ENCODE results near the gene RB1. TPM values are rescaled to one million over a fixed set of nuclear protein-coding genes. Genes with fewer than 3 reads are reported as not detected.

RB1 gene
- total RNA-seq, 1 donor from 2014 or later: 41.0 TPM

DNA sequence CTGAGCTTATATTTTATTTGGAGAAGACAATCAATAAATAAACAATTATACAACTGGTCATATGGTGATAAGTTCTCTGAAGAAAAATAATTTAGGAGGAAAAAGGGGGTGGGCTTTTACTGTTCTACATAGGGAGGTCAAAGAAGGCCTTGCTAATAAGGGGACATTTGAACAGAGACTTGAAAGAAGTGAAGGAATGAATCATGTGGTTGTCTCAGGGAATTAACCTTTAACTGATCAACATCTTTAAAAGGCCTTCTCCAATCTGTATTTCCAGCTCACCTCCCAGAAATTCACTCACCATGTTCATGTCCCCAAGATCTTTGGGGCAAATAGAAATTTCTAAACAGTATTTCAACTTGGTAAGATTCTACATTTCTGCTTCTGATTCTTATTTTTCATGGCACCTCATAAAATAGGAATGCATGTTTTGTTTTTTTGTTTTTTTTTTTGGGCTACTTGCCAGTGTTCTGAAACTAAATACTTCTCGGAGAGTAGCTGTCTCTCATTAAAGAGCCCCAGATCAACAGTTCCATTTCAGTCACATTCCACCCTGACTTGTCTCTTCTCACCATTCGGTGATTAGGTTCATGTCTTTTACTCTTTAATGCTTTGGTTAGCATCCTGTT lies 128.6 kb downstream of the RB1 start:
- intact Hi-C loops (cut with DNase I): no loop called here
- Histone ChIP-seq H3K4me1 (peaks cover 28% of the 10 kb centered on the region), H3K27ac (peak overlapping the region; percentile 40), H3K36me3 (no peaks in the 10 kb centered on the region), H3K9me3 (no peaks in the 10 kb centered on the region), H3K4me3 (no peak overlapping the region), H3K27me3 (no peaks in the 10 kb centered on the region)
- no peak for DNase-seq
- TF ChIP-seq, protein P1, sequence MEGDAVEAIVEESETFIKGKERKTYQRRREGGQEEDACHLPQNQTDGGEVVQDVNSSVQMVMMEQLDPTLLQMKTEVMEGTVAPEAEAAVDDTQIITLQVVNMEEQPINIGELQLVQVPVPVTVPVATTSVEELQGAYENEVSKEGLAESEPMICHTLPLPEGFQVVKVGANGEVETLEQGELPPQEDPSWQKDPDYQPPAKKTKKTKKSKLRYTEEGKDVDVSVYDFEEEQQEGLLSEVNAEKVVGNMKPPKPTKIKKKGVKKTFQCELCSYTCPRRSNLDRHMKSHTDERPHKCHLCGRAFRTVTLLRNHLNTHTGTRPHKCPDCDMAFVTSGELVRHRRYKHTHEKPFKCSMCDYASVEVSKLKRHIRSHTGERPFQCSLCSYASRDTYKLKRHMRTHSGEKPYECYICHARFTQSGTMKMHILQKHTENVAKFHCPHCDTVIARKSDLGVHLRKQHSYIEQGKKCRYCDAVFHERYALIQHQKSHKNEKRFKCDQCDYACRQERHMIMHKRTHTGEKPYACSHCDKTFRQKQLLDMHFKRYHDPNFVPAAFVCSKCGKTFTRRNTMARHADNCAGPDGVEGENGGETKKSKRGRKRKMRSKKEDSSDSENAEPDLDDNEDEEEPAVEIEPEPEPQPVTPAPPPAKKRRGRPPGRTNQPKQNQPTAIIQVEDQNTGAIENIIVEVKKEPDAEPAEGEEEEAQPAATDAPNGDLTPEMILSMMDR (IDR thresholded peaks at IDR 0.05): no peak
- no peak for ATAC-seq

DNA sequence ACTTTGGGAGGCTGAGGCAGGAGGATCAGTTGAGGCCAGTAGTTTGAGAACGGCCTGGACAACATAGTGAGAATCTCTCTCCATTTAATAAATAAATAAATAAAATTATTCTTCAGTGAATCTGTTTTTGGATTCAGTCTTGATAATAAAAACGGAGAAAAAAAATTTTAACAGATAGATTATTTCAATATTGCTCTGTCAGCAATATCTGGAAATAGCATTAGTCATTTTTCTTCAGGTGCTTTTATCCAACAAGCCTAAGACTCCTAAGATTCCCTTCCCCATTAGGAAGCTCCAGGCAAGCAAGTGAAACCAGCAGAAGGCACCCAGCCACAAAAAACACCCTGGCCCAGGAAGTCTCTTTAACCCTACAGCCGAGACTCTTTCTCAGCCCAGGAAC lies 130.6 kb downstream of the RB1 start:
- Histone ChIP-seq H3K4me3 (no peak overlapping the region), H3K9me3 (no peaks in the 10 kb centered on the region), H3K36me3 (no peaks in the 10 kb centered on the region), H3K27me3 (no peaks in the 10 kb centered on the region), H3K27ac (no peak overlapping the region), H3K4me1 (peaks cover 34% of the 10 kb centered on the region)
- TF ChIP-seq, protein P1 (IDR thresholded peaks at IDR 0.05): no peak
- DNase-seq (no peak), ATAC-seq (no peak)
- intact Hi-C loops (cut with DNase I): no loop called here

DNA sequence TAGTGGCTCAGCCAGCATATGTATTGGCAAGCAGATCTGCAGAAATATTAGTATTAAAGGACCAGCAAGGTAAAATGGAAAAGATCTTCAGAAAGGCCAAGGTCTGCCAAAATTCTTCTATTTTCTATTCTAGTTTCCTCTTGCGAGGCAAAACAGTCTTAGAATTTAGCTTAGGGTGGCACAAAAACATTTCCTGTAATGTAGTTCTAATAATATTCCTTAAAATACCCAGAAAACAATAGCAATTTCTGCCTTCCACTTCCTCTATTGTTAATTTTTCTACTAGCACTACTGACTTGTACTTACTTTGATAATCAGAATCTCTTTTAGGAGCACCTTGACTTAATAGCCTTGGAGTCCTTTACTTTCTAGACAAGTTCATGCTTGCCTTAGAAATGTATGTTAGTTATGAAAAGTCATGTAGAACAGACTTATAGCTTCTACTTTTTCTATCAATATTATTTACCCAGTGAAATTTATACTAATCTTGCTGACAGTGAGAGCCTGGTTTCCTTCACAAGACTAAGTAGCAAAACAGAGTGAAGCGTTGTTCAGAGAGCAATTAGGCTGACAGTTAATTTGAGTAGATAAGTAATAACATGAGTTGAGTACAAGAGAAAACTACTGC lies 133.2 kb downstream of the RB1 start:
- TF ChIP-seq, protein P1 (IDR thresholded peaks at IDR 0.05): no peak
- H3K27me3 ChIP-seq: no peaks in the 10 kb centered on the region
- H3K36me3 ChIP-seq: no peaks in the 10 kb centered on the region
- intact Hi-C loops (cut with DNase I): no loop called here
- no peaks in the 10 kb centered on the region for H3K9me3 ChIP-seq
- no peak for ATAC-seq
- H3K4me3 ChIP-seq: no peak overlapping the region
- no peak for DNase-seq
- peaks cover 27% of the 10 kb centered on the region for H3K4me1 ChIP-seq
- peak overlapping the region; percentile 34 for H3K27ac ChIP-seq

DNA sequence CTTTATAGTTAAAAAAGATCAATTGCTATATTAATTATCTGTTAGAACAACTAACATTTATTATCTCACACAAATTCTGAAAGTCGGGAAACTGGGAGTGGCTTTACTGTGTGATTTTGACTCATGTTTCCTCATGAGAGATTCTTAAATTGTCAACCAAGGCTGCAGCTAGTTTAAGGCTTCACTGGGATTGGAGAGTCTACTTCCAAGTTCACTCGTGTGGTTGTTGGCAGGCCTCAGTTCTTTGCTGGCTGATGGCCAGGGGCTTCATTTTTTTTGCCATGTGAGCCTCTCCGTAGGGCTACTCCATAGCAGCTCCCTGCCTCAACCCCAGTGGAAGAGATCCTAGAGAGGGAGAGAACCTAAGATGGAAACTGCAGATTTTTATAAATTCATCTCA lies 133.8 kb downstream of the RB1 start:
- H3K27me3 ChIP-seq: no peaks in the 10 kb centered on the region
- TF ChIP-seq, protein P1 (IDR thresholded peaks at IDR 0.05): no peak
- peaks cover 21% of the 10 kb centered on the region for H3K4me1 ChIP-seq
- no peaks in the 10 kb centered on the region for H3K9me3 ChIP-seq
- ATAC-seq: peak; percentile 57
- peak overlapping the region; percentile 34 for H3K27ac ChIP-seq
- H3K36me3 ChIP-seq: no peaks in the 10 kb centered on the region
- H3K4me3 ChIP-seq: no peak overlapping the region
- intact Hi-C loops (cut with DNase I): no loop called here
- no peak for DNase-seq

DNA sequence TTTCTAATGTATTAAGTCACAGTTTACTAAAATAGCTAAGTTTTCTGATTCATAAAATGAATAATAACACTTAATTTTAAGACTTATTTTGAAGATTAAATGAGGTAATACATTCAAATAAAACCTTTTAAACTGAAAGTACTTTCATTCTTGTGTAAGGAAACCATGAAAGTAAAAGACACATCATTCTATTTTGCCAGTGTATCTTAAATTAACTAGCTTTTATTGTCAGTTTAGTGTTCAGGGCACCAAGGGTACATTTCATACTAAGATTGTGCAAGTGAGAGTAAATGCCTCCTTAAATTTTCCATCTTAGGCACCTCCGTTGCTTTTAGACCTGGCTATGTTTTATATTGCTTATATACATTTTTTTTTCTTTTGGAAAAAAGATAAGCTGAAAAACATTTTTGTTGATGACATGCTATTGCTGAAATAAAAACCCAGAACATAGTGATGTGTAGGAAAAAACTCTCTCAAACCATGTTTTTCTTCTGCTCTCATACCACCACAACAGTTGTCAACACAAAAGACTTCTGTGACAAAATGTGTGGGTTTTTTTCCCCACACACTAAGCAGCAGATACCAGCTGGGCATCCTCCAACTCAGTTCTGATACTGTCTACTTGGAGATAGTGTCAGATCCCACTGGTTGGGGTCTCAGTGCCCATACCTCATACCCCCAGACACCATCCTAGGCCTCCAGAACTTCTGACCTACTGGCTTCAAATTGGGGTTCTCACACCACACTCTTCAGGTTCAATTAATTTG lies 140.1 kb downstream of the RB1 start:
- Histone ChIP-seq H3K27me3 (no peaks in the 10 kb centered on the region), H3K4me3 (no peak overlapping the region), H3K9me3 (no peaks in the 10 kb centered on the region), H3K27ac (no peak overlapping the region), H3K36me3 (peaks cover 3% of the 10 kb centered on the region), H3K4me1 (peaks cover 2% of the 10 kb centered on the region)
- intact Hi-C loops (cut with DNase I): no loop called here
- ATAC-seq: no peak
- TF ChIP-seq, protein P1 (IDR thresholded peaks at IDR 0.05): no peak
- no peak for DNase-seq

All from upper lobe of right lung (tissue), 1 donor.